DND-41 (cell line): Measurements from ENCODE around the gene MEX3C.

Experiments used
- ATAC-seq: fragments of 200-7000 bp; cut with Tn5 transposase; 3 replicates; pipeline ENCODE4 v1.9.1; 2021; ENCODE audit warnings: low read depth; ENCODE audit not compliant: insufficient read depth
- DNase-seq: peaks from one replicate; pipeline ENCODE4 v3.0.0-alpha.2; 2020
- H2AFZ ChIP-seq: 2 replicates; pipeline ENCODE4 v1.6.0; 2012; ENCODE audit warnings: low read depth, low read length
- H3K27ac ChIP-seq: 2 replicates; pipeline ENCODE4 v1.5.1; 2012; ENCODE audit warnings: low read length, inconsistent platforms
- H3K27me3 ChIP-seq: fragments of 200-600 bp; sonication (generic); 2 replicates; pipeline ENCODE4 v1.6.0; 2012; ENCODE audit warnings: low read length, mild to moderate bottlenecking, inconsistent platforms; ENCODE audit not compliant: insufficient read depth, poor library complexity
- H3K36me3 ChIP-seq: 2 replicates; pipeline ENCODE4 v1.5.1; 2012; ENCODE audit warnings: low read length, inconsistent platforms; ENCODE audit not compliant: insufficient read depth
- H3K4me1 ChIP-seq: 2 replicates; pipeline ENCODE4 v1.5.1; 2012; ENCODE audit warnings: mild to moderate bottlenecking, low read length; ENCODE audit not compliant: insufficient read depth
- H3K4me2 ChIP-seq: 2 replicates; pipeline ENCODE4 v1.6.0; 2012; ENCODE audit warnings: mild to moderate bottlenecking, moderate library complexity, low read length, inconsistent platforms; ENCODE audit not compliant: insufficient read depth
- H3K4me3 ChIP-seq, 2 experiments: fragments of 200-600 bp in 1 of 2; shearing (Covaris generic) in 1 of 2; 2 replicates each; pipeline ENCODE4 v1.5.1; 2012 to 2016; ENCODE audit warnings: inconsistent platforms in 2 of 2, low read length in 2 of 2, mild to moderate bottlenecking in 2 of 2, low read depth in 1 of 2, moderate library complexity in 1 of 2
- H3K79me2 ChIP-seq: 2 replicates; pipeline ENCODE4 v1.6.0; 2012; ENCODE audit warnings: low read length, inconsistent platforms; ENCODE audit not compliant: insufficient read depth
- H3K9ac ChIP-seq: 2 replicates; pipeline ENCODE4 v1.6.0; 2012; ENCODE audit warnings: low read depth, mild to moderate bottlenecking, inconsistent platforms, low read length, moderate library complexity
- H3K9me3 ChIP-seq: 2 replicates; pipeline ENCODE4 v1.5.1; 2012; ENCODE audit warnings: low read length, moderate library complexity, mild to moderate bottlenecking, inconsistent platforms; ENCODE audit not compliant: insufficient read depth, severe bottlenecking
- H4K20me1 ChIP-seq: 2 replicates; pipeline ENCODE4 v1.6.0; 2012; ENCODE audit warnings: low read length; ENCODE audit not compliant: insufficient read depth
- CTCF ChIP-seq: IDR thresholded peaks from 2 replicates; pipeline ENCODE4 v1.5.1; 2012; ENCODE audit warnings: borderline replicate concordance, low read length, moderate library complexity, mild to moderate bottlenecking; ENCODE audit not compliant: poor library complexity, severe bottlenecking; ENCODE audit errors: extremely low read depth
- EZH2 ChIP-seq: IDR thresholded peaks from 3 replicates; pipeline ENCODE4 v1.6.1; 2012; ENCODE audit warnings: borderline replicate concordance, low read depth, mild to moderate bottlenecking, moderate library complexity, low read length, inconsistent platforms; ENCODE audit not compliant: severe bottlenecking

MEX3C gene

GRCh38 chr18:51164761-51165281 is 32.7 kb downstream of the MEX3C start:
- Histone ChIP-seq H3K4me2 (no peak overlapping the region), H4K20me1 (peaks cover 4% of the 10 kb centered on the region), H3K4me1 (no peaks in the 10 kb centered on the region), H3K79me2 (no peaks in the 10 kb centered on the region), H3K4me3 (no peak overlapping the region), H2AFZ (no peak overlapping the region), H3K36me3 (no peaks in the 10 kb centered on the region), H3K27me3 (no peaks in the 10 kb centered on the region), H3K27ac (no peak overlapping the region), H3K9ac (no peak overlapping the region), H3K9me3 (no peaks in the 10 kb centered on the region)
- no peak for ATAC-seq
- DNase-seq, result no peak
- TF ChIP-seq EZH2, result no peak
- TF ChIP-seq CTCF, result no peak

- H3K4me2 ChIP-seq, result no peak overlapping the region
- no peak for TF ChIP-seq CTCF
- no peak for TF ChIP-seq EZH2
- no peak for ATAC-seq
These were observed 33.1 kb downstream of the MEX3C start for GRCh38 chr18:51164342-51164741.

GRCh38 chr18:51163543-51163942 is 33.9 kb downstream of the MEX3C start:
- H3K4me2 ChIP-seq, result no peak overlapping the region
- H4K20me1 ChIP-seq, result peaks cover 4% of the 10 kb centered on the region
- H3K4me1 ChIP-seq, result no peaks in the 10 kb centered on the region
- no peak overlapping the region for H3K4me3 ChIP-seq
- no peak overlapping the region for H3K27ac ChIP-seq
- no peak overlapping the region for H3K9ac ChIP-seq
- DNase-seq (no peak), ATAC-seq (no peak)
- no peaks in the 10 kb centered on the region for H3K36me3 ChIP-seq
- no peaks in the 10 kb centered on the region for H3K27me3 ChIP-seq
- H3K79me2 ChIP-seq, result no peaks in the 10 kb centered on the region
- no peak overlapping the region for H2AFZ ChIP-seq
- TF ChIP-seq CTCF, result no peak
- TF ChIP-seq EZH2, result no peak
- H3K9me3 ChIP-seq, result no peaks in the 10 kb centered on the region

More at GRCh38 chr18:51164342-51164741, 33.1 kb downstream of the MEX3C start:
- Histone ChIP-seq H3K9me3 (no peaks in the 10 kb centered on the region), H3K79me2 (no peaks in the 10 kb centered on the region), H3K27me3 (no peaks in the 10 kb centered on the region), H3K9ac (no peak overlapping the region), H3K4me3 (no peak overlapping the region), H3K36me3 (no peaks in the 10 kb centered on the region), H3K27ac (no peak overlapping the region), H4K20me1 (peaks cover 4% of the 10 kb centered on the region), H2AFZ (no peak overlapping the region), H3K4me1 (no peaks in the 10 kb centered on the region)
- no peak for DNase-seq
